BE2C (cell line): ENCODE data around the gene FBRSL1.

Source experiments
- DNase-seq: peaks from one replicate; pipeline ENCODE4 v3.0.0-alpha.2; 2020
- H3K27me3 ChIP-seq: fragments of 250-450 bp; sonication (Bioruptor Pico); 2 replicates; pipeline ENCODE4 v1.5.1; 2020; ENCODE audit warnings: mild to moderate bottlenecking
- H3K36me3 ChIP-seq: fragments of 250-450 bp; sonication (Bioruptor Pico); 2 replicates; pipeline ENCODE4 v1.5.1; 2020; ENCODE audit warnings: mild to moderate bottlenecking
- H3K4me1 ChIP-seq: fragments of 250-450 bp; sonication (Bioruptor Pico); 2 replicates; pipeline ENCODE4 v1.5.1; 2020
- H3K4me3 ChIP-seq: 2 replicates; pipeline ENCODE4 v1.5.1; 2011; ENCODE audit warnings: low read depth, low read length
- H3K9me3 ChIP-seq: fragments of 250-450 bp; sonication (Bioruptor Pico); 2 replicates; pipeline ENCODE4 v1.5.1; 2020
- CTCF ChIP-seq: IDR thresholded peaks from 2 replicates; pipeline ENCODE4 v1.5.1; 2012; ENCODE audit warnings: mild to moderate bottlenecking, low read depth, low read length

FBRSL1 gene

DNA sequence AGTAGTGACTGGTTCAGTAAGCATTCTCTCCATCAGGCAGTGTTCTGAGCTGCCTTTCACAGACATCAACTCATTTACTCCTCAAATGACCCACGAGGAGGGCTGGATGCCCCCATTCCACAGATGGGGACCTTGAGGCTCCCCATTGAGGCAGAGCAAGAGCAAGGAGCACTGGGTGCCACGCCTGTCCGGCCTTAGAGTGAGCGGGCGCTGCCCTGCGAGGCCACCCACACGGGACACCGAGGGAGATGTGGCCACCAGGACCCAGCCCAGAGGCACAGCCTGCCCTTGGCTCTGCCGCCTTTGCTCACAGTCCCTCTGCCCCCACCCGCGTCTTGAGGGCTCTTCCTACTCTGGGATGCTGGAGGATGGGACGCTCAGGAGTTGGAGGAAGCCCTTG is 3.0 kb downstream of the FBRSL1 start:
- H3K4me1 ChIP-seq = peaks cover 5% of the 10 kb centered on the region; the same call in 1 of the 2 replicates

GRCh38 chr12:132493482-132494178 is 3.7 kb downstream of the FBRSL1 start:
- TF ChIP-seq CTCF = no peak

More for the DNA sequence above, 3.0 kb downstream of the FBRSL1 start:
- Histone ChIP-seq H3K27me3 (peaks cover 10% of the 10 kb centered on the region; the same call in 1 of the 2 replicates), H3K4me3 (no peak overlapping the region), H3K36me3 (no peaks in the 10 kb centered on the region), H3K9me3 (no peaks in the 10 kb centered on the region)
- no peak for DNase-seq
- TF ChIP-seq CTCF = no peak

GRCh38 chr12:132494294-132495164 is 4.6 kb downstream of the FBRSL1 start:
- H3K9me3 ChIP-seq = no peaks in the 10 kb centered on the region
- H3K4me1 ChIP-seq = peaks cover 5% of the 10 kb centered on the region; the same call in 1 of the 2 replicates
- TF ChIP-seq CTCF = no peak
- H3K27me3 ChIP-seq = no peaks in the 10 kb centered on the region
- no peak for DNase-seq
- H3K36me3 ChIP-seq = no peaks in the 10 kb centered on the region
- H3K4me3 ChIP-seq = no peak overlapping the region

More at GRCh38 chr12:132493482-132494178, 3.7 kb downstream of the FBRSL1 start:
- H3K9me3 ChIP-seq = no peaks in the 10 kb centered on the region
- no peak overlapping the region for H3K4me3 ChIP-seq
- no peak for DNase-seq
- H3K27me3 ChIP-seq = peaks cover 6% of the 10 kb centered on the region; the same call in 1 of the 2 replicates
- no peaks in the 10 kb centered on the region for H3K36me3 ChIP-seq
- H3K4me1 ChIP-seq = peaks cover 5% of the 10 kb centered on the region; the same call in 1 of the 2 replicates

GRCh38 chr12:132495165-132495544 is 5.2 kb downstream of the FBRSL1 start:
- Histone ChIP-seq H3K27me3 (no peaks in the 10 kb centered on the region), H3K4me1 (peaks cover 5% of the 10 kb centered on the region; the same call in 1 of the 2 replicates), H3K36me3 (no peaks in the 10 kb centered on the region), H3K4me3 (no peak overlapping the region), H3K9me3 (no peaks in the 10 kb centered on the region)
- DNase-seq = no peak
- no peak for TF ChIP-seq CTCF

- peaks cover 5% of the 10 kb centered on the region for H3K4me1 ChIP-seq
- TF ChIP-seq CTCF = no peak
- no peak overlapping the region for H3K4me3 ChIP-seq
- no peaks in the 10 kb centered on the region for H3K9me3 ChIP-seq
- no peaks in the 10 kb centered on the region for H3K27me3 ChIP-seq
- H3K36me3 ChIP-seq = no peaks in the 10 kb centered on the region
- no peak for DNase-seq
These were observed 5.8 kb downstream of the FBRSL1 start for GRCh38 chr12:132495629-132496357.
